ENCODE data around the gene DISC1. TPM values are rescaled to one million over a fixed set of nuclear protein-coding genes. Genes with fewer than 3 reads are reported as not detected.

Gene DISC1
- total RNA-seq, 2 experiments from 2014 or later, result 19.8 to 20.0 TPM

DNA sequence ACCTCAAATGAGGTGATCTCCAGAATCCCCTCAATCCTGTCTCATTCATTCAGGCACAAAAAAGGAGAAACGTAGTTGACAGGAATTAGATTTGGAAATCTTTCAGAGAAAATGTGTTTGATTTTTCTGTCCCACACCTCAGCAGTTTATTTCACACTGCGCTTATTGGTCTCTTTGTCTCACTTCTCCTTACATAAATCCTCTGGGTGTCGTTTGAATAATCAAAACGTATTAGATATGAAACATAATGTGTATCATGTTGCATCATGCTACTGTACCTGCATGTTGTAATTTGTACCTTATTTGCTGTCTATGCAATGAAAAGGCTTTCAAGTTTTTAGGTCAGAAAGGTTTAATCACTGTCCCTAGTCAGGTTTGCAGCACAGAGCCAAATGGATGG, 255.7 kb downstream of the DISC1 start:
- Mint-ChIP-seq H3K27me3 (no peaks in the 10 kb centered on the region), H3K27ac (no peak overlapping the region), H3K4me1 (ENCODE audit: low read depth) (peaks cover 24% of the 10 kb centered on the region), H3K4me3 (no peak overlapping the region), H3K9me3 (no peaks in the 10 kb centered on the region), H3K36me3 (ENCODE audit: low read depth) (peaks cover 9% of the 10 kb centered on the region)
- no peak overlapping the region for H3K27ac ChIP-seq (ENCODE audit: low read depth in 1 of 2, low read length in 2 of 2)
- H3K9me3 ChIP-seq (ENCODE audit: control insufficient read depth in 1 of 2, insufficient read depth in 1 of 2, low read length in 2 of 2), result no peaks in the 10 kb centered on the region
- ChIA-PET CTCF (no interaction called here), POLR2A (no interaction called here)
- no peak overlapping the region for H3K4me3 ChIP-seq (ENCODE audit: low read length)
- ATAC-seq (ENCODE audit: poor library complexity) (no peak), DNase-seq (no peak)
- TF ChIP-seq CTCF (IDR thresholded peaks at IDR 0.05), result no peak
- intact Hi-C loops (cut with DNase I, micrococcal nuclease), result no loop called here
- peaks cover 5% of the 10 kb centered on the region for H3K4me1 ChIP-seq (ENCODE audit: insufficient read depth, low read length)
- H3K36me3 ChIP-seq (ENCODE audit: insufficient read depth, low read length), result no peaks in the 10 kb centered on the region
- H3K27me3 ChIP-seq (ENCODE audit: control insufficient read depth in 1 of 2, insufficient read depth in 2 of 2, low read length in 2 of 2), result no peaks in the 10 kb centered on the region

- no peak for ATAC-seq (ENCODE audit: poor library complexity)
- H3K36me3 Mint-ChIP-seq (ENCODE audit: low read depth), result peaks cover 9% of the 10 kb centered on the region
Measured at GRCh38 chr1:231882790-231883189, 256.2 kb downstream of the DISC1 start.

GRCh38 chr1:231883382-231883781, 256.8 kb downstream of the DISC1 start:
- ATAC-seq (ENCODE audit: poor library complexity) (no peak), DNase-seq (peak in 1 of 14 experiments; percentile 21)
- peaks cover 2% of the 10 kb centered on the region for H3K9me3 Mint-ChIP-seq
- CTCF ChIA-PET, result no interaction called here
- no peaks in the 10 kb centered on the region for H3K27me3 Mint-ChIP-seq
- no peaks in the 10 kb centered on the region for H3K27me3 ChIP-seq (ENCODE audit: control insufficient read depth in 1 of 2, insufficient read depth in 2 of 2, low read length in 2 of 2)
- intact Hi-C loops (cut with DNase I, micrococcal nuclease), result no loop called here
- H3K36me3 Mint-ChIP-seq (ENCODE audit: low read depth), result peaks cover 9% of the 10 kb centered on the region
- POLR2A ChIA-PET, result no interaction called here
- peaks cover 5% of the 10 kb centered on the region for H3K4me1 ChIP-seq (ENCODE audit: insufficient read depth, low read length)
- no peak overlapping the region for H3K4me3 ChIP-seq (ENCODE audit: low read length)
- H3K4me1 Mint-ChIP-seq (ENCODE audit: low read depth), result peaks cover 19% of the 10 kb centered on the region
- H3K9me3 ChIP-seq (ENCODE audit: control insufficient read depth in 1 of 2, insufficient read depth in 1 of 2, low read length in 2 of 2), result no peaks in the 10 kb centered on the region
- H3K36me3 ChIP-seq (ENCODE audit: insufficient read depth, low read length), result no peaks in the 10 kb centered on the region
- H3K27ac Mint-ChIP-seq, result no peak overlapping the region
- TF ChIP-seq CTCF (IDR thresholded peaks at IDR 0.05), result no peak
- no peak overlapping the region for H3K4me3 Mint-ChIP-seq
- H3K27ac ChIP-seq (ENCODE audit: low read depth in 1 of 2, low read length in 2 of 2), result no peak overlapping the region

More at GRCh38 chr1:231882790-231883189, 256.2 kb downstream of the DISC1 start:
- no peak for TF ChIP-seq CTCF (IDR thresholded peaks at IDR 0.05)
- intact Hi-C loops (cut with DNase I, micrococcal nuclease), result no loop called here
- Histone ChIP-seq H3K36me3 (ENCODE audit: insufficient read depth, low read length) (no peaks in the 10 kb centered on the region), H3K4me1 (ENCODE audit: insufficient read depth, low read length) (peaks cover 5% of the 10 kb centered on the region), H3K27ac (ENCODE audit: low read depth in 1 of 2, low read length in 2 of 2) (no peak overlapping the region), H3K9me3 (ENCODE audit: control insufficient read depth in 1 of 2, insufficient read depth in 1 of 2, low read length in 2 of 2) (no peaks in the 10 kb centered on the region), H3K4me3 (ENCODE audit: low read length) (no peak overlapping the region), H3K27me3 (ENCODE audit: control insufficient read depth in 1 of 2, insufficient read depth in 2 of 2, low read length in 2 of 2) (no peaks in the 10 kb centered on the region)
- Mint-ChIP-seq H3K9me3 (no peaks in the 10 kb centered on the region), H3K27me3 (no peaks in the 10 kb centered on the region), H3K4me1 (ENCODE audit: low read depth) (peaks cover 24% of the 10 kb centered on the region), H3K4me3 (no peak overlapping the region), H3K27ac (no peak overlapping the region)
- ChIA-PET POLR2A (no interaction called here), CTCF (no interaction called here)
- no peak for DNase-seq

Measured in CD4-positive, alpha-beta T cell (primary cell).